ENCODE results near the gene DCUN1D1.

The DCUN1D1 gene

DNA sequence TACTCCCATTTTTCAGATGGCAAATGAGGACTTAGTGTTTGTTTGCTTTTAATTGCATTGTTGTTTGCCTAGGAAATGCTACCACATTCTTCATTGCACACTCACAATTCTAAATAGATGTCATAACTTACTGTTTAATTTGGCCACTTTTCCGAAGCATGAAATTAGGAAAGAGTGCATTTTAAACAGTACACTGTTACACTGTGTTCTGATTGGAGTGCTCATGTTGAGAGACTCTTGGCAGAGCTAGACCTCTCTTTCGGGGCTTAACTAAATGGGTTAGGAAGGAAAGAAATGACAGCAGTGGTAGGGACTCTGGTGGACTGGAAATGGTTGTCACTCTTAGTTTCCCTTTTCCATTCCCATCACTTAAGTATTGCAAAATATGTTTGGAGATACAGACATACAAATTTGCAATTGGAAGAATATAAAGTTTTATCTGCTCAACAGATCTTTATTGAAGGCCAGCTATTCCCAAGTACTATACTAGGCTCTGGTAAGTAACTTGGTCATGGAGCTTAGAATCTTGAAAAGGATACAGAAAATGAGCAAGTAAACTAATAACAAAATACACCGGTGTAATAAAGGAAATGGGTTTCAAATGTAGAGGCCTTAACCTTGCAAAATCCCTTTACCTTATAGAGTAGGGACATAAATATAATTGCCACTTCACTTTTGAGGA is 90.2 kb downstream of the DCUN1D1 start:
- no peak for DNase-seq (ENCODE audit: low read depth)
